NAMALWA (cell line): ENCODE results near the gene GAA.

Source experiments
- DNase-seq: peaks from one replicate; pipeline ENCODE4 v3.0.0-alpha.2; 2015; ENCODE audit warnings: low spot score

Gene GAA

GRCh38 chr17:80101011-80101945 lies at the start of gene GAA:
TSS of gene GAA (plus strand) at chr17:80101581. CDS start at chr17:80104587, 3,006 bp downstream.
- peak; percentile 91 for DNase-seq

GRCh38 chr17:80051681-80052080 lies 49.7 kb upstream of the GAA start:
- no peak for DNase-seq

- no peak for DNase-seq
Measured at GRCh38 chr17:80053102-80053501, 48.3 kb upstream of the GAA start.

GRCh38 chr17:80055597-80055996 lies 45.8 kb upstream of the GAA start:
- DNase-seq, result no peak

GRCh38 chr17:80058311-80058955 lies 42.9 kb upstream of the GAA start:
- DNase-seq, result no peak

GRCh38 chr17:80060644-80061043 lies 40.7 kb upstream of the GAA start:
- DNase-seq, result no peak

GRCh38 chr17:80061421-80061820 lies 40.0 kb upstream of the GAA start:
- no peak for DNase-seq

GRCh38 chr17:80063830-80064585 lies 37.4 kb upstream of the GAA start:
- no peak for DNase-seq

GRCh38 chr17:80064696-80065095 lies 36.7 kb upstream of the GAA start:
- no peak for DNase-seq

- no peak for DNase-seq
Measured at GRCh38 chr17:80065478-80066170, 35.8 kb upstream of the GAA start.

- no peak for DNase-seq
Measured at GRCh38 chr17:80067393-80067986, 33.9 kb upstream of the GAA start.

GRCh38 chr17:80068301-80069222 lies 32.8 kb upstream of the GAA start:
- no peak for DNase-seq

- no peak for DNase-seq
Measured at GRCh38 chr17:80070375-80071115, 30.8 kb upstream of the GAA start.

GRCh38 chr17:80071116-80071841 lies 30.1 kb upstream of the GAA start:
- no peak for DNase-seq

- no peak for DNase-seq
Measured at GRCh38 chr17:80072410-80072809, 29.0 kb upstream of the GAA start.

- no peak for DNase-seq
Measured at GRCh38 chr17:80080081-80080480, 21.3 kb upstream of the GAA start.

- DNase-seq, result no peak
Measured at GRCh38 chr17:80081596-80081995, 19.8 kb upstream of the GAA start.

GRCh38 chr17:80082403-80083135 lies 18.8 kb upstream of the GAA start:
- DNase-seq, result peak; percentile 81
